ENCODE measurements around the gene SLK. TPM values are rescaled to one million over a fixed set of nuclear protein-coding genes. Genes with fewer than 3 reads are reported as not detected.

The SLK gene
- total RNA-seq, 2 experiments from 2014 or later: 20.5 to 20.8 TPM

DNA sequence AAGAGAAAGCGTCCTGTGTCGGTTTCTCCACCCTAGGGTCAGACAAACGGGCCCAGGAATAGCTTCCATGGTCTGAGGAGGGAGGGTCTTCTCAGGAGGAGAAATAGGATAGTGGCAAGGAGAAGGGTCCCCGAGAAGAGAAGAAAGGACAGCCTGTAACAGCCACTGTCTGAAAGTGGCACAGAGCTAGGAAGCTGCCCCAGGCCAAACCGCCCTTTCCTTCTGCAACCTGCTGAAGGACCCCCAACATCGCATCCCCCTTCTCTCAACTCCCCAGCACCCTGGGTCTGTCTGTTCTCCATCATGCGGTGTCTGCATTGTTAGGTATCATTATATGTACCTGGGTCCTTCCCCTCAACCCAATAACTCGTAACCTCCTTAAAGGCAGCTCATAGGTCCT lies 71.6 kb downstream of the SLK start:
- Mint-ChIP-seq H3K27ac (no peak overlapping the region), H3K36me3 (ENCODE audit: low read depth) (no peaks in the 10 kb centered on the region), H3K9me3 (no peaks in the 10 kb centered on the region), H3K27me3 (no peaks in the 10 kb centered on the region), H3K4me3 (no peak overlapping the region), H3K4me1 (ENCODE audit: low read depth) (no peaks in the 10 kb centered on the region)
- POLR2A ChIA-PET: interaction anchor here (0.6 kb wide), 1 partner anchor 61 kb away, joined by 3 read pairs; no protein-coding TSS in a partner anchor
- TF ChIP-seq, protein P1, sequence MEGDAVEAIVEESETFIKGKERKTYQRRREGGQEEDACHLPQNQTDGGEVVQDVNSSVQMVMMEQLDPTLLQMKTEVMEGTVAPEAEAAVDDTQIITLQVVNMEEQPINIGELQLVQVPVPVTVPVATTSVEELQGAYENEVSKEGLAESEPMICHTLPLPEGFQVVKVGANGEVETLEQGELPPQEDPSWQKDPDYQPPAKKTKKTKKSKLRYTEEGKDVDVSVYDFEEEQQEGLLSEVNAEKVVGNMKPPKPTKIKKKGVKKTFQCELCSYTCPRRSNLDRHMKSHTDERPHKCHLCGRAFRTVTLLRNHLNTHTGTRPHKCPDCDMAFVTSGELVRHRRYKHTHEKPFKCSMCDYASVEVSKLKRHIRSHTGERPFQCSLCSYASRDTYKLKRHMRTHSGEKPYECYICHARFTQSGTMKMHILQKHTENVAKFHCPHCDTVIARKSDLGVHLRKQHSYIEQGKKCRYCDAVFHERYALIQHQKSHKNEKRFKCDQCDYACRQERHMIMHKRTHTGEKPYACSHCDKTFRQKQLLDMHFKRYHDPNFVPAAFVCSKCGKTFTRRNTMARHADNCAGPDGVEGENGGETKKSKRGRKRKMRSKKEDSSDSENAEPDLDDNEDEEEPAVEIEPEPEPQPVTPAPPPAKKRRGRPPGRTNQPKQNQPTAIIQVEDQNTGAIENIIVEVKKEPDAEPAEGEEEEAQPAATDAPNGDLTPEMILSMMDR (IDR thresholded peaks at IDR 0.05): no peak
- intact Hi-C loops (cut with DNase I, micrococcal nuclease): no loop called here
- Histone ChIP-seq H3K9me3 (ENCODE audit: control insufficient read depth in 1 of 2, insufficient read depth in 1 of 2, low read length in 2 of 2) (no peaks in the 10 kb centered on the region), H3K27ac (ENCODE audit: low read depth in 1 of 2, low read length in 2 of 2) (no peak overlapping the region), H3K4me3 (ENCODE audit: low read length) (no peak overlapping the region), H3K36me3 (ENCODE audit: insufficient read depth, low read length) (no peaks in the 10 kb centered on the region), H3K4me1 (ENCODE audit: insufficient read depth, low read length) (no peaks in the 10 kb centered on the region), H3K27me3 (ENCODE audit: control insufficient read depth in 1 of 2, insufficient read depth in 2 of 2, low read length in 2 of 2) (no peaks in the 10 kb centered on the region)
- DNase-seq: no peak
- CTCF ChIA-PET: no interaction called here
- no peak for ATAC-seq (ENCODE audit: poor library complexity)

DNA sequence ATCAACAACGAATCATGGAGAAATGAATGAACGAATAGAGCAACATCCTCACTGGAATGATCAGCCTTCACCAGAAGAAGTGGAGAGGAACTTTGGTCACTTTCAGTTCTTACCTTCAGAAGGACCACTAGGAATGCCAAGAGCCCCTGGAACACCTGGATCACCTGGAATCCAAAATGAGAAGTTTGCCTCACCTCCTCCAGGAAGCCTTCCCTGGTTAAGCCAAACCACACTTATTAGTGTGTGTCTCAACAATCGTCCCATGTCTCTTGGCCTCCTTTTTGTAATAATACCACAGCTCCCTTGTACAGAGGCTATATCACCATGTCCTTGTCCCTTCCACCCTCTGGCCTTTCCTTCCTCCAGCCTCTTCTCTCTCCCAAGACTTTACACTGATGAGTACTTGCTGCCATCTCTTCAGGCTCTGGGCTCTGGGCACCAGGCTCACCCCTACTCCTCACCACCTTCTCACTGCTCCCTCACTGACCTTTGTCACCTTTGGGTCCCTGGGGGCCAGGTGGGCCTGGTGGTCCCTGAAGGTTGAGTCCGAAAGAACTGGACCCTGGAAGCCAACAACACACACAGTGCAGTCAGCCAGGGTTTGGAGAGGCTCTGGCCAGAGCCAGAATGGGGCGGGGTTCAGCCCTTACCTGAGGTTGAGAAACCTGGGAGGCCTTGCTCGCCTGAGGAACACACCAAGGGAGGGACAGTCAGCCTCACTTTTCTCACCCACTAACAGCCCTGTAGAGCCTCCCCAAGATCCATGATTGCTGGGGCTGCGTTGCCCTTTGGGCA lies 72.2 kb downstream of the SLK start:
- H3K9me3 Mint-ChIP-seq: no peaks in the 10 kb centered on the region
- CTCF ChIA-PET: no interaction called here
- ATAC-seq (ENCODE audit: poor library complexity) (no peak), DNase-seq (no peak)
- no peaks in the 10 kb centered on the region for H3K27me3 ChIP-seq (ENCODE audit: control insufficient read depth in 1 of 2, insufficient read depth in 2 of 2, low read length in 2 of 2)
- intact Hi-C loops (cut with DNase I, micrococcal nuclease): no loop called here
- H3K36me3 Mint-ChIP-seq (ENCODE audit: low read depth): no peaks in the 10 kb centered on the region
- H3K4me3 ChIP-seq (ENCODE audit: low read length): no peak overlapping the region
- no peak overlapping the region for H3K4me3 Mint-ChIP-seq
- no peaks in the 10 kb centered on the region for H3K36me3 ChIP-seq (ENCODE audit: insufficient read depth, low read length)
- no peaks in the 10 kb centered on the region for H3K4me1 Mint-ChIP-seq (ENCODE audit: low read depth)
- no peaks in the 10 kb centered on the region for H3K4me1 ChIP-seq (ENCODE audit: insufficient read depth, low read length)
- no peaks in the 10 kb centered on the region for H3K27me3 Mint-ChIP-seq
- H3K27ac ChIP-seq (ENCODE audit: low read depth in 1 of 2, low read length in 2 of 2): no peak overlapping the region
- no peaks in the 10 kb centered on the region for H3K9me3 ChIP-seq (ENCODE audit: control insufficient read depth in 1 of 2, insufficient read depth in 1 of 2, low read length in 2 of 2)
- H3K27ac Mint-ChIP-seq: no peak overlapping the region
- POLR2A ChIA-PET: interaction anchor here (0.6 kb wide), 1 partner anchor 61 kb away, joined by 3 read pairs; no protein-coding TSS in a partner anchor
- TF ChIP-seq, protein P1 (IDR thresholded peaks at IDR 0.05): no peak

DNA sequence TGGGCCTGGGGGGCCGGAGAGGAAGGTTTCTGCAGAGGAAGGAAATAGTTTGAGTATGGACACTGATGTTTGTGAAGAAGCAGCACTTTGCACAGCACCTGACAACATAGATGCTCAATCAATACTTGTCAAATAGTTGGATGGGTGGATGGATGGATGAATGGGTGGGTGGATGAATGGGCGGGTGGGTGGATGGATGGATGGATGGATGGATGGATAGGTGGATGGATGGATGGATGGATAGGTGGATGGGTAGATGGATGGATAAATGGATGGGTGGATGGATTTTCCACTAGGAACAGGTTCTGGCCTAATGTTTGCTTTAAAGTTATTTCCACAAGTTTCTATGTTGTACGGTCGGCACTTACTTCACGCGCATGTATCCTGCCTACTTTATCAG lies 73.4 kb downstream of the SLK start:
- ChIA-PET POLR2A (no interaction called here), CTCF (no interaction called here)
- no peaks in the 10 kb centered on the region for H3K27me3 ChIP-seq (ENCODE audit: control insufficient read depth in 1 of 2, insufficient read depth in 2 of 2, low read length in 2 of 2)
- DNase-seq: no peak
- no peak for ATAC-seq (ENCODE audit: poor library complexity)
- Mint-ChIP-seq H3K9me3 (no peaks in the 10 kb centered on the region), H3K4me3 (no peak overlapping the region), H3K36me3 (ENCODE audit: low read depth) (no peaks in the 10 kb centered on the region), H3K27me3 (no peaks in the 10 kb centered on the region), H3K27ac (no peak overlapping the region), H3K4me1 (ENCODE audit: low read depth) (no peaks in the 10 kb centered on the region)
- H3K4me3 ChIP-seq (ENCODE audit: low read length): no peak overlapping the region
- TF ChIP-seq, protein P1 (IDR thresholded peaks at IDR 0.05): no peak
- no peak overlapping the region for H3K27ac ChIP-seq (ENCODE audit: low read depth in 1 of 2, low read length in 2 of 2)
- H3K36me3 ChIP-seq (ENCODE audit: insufficient read depth, low read length): no peaks in the 10 kb centered on the region
- no peaks in the 10 kb centered on the region for H3K4me1 ChIP-seq (ENCODE audit: insufficient read depth, low read length)
- intact Hi-C loops (cut with DNase I, micrococcal nuclease): no loop called here
- H3K9me3 ChIP-seq (ENCODE audit: control insufficient read depth in 1 of 2, insufficient read depth in 1 of 2, low read length in 2 of 2): no peaks in the 10 kb centered on the region
